ENCODE measurements around the gene VSTM4. TPM values are rescaled to one million over a fixed set of nuclear protein-coding genes. Genes with fewer than 3 reads are reported as not detected.

Gene VSTM4
- total RNA-seq, 4 donors from 2014 or later: 10.0 to 21.4 (median 12.6) TPM

GRCh38 chr10:49149881-49150280, 34.6 kb upstream of the VSTM4 start:
- H3K27ac ChIP-seq (replicated peaks in 1 of 4): no peak overlapping the region
- no peaks in the 10 kb centered on the region for H3K36me3 ChIP-seq
- intact Hi-C loops (cut with DNase I): no loop called here
- peaks cover 0 to 16% (median 0%) of the 10 kb centered on the region in 4 donors for H3K27me3 ChIP-seq
- H3K4me1 ChIP-seq: no peaks in the 10 kb centered on the region
- no peak for DNase-seq (ENCODE audit: extremely low spot score)
- no peak overlapping the region for H3K4me3 ChIP-seq
- TF ChIP-seq POLR2A (IDR thresholded peaks at IDR 0.05; ENCODE audit: low read depth) (no peak), POLR2AphosphoS5 (IDR thresholded peaks at IDR 0.05) (no peak), EP300 (IDR thresholded peaks at IDR 0.05) (no peak)
- TF ChIP-seq, protein P1, sequence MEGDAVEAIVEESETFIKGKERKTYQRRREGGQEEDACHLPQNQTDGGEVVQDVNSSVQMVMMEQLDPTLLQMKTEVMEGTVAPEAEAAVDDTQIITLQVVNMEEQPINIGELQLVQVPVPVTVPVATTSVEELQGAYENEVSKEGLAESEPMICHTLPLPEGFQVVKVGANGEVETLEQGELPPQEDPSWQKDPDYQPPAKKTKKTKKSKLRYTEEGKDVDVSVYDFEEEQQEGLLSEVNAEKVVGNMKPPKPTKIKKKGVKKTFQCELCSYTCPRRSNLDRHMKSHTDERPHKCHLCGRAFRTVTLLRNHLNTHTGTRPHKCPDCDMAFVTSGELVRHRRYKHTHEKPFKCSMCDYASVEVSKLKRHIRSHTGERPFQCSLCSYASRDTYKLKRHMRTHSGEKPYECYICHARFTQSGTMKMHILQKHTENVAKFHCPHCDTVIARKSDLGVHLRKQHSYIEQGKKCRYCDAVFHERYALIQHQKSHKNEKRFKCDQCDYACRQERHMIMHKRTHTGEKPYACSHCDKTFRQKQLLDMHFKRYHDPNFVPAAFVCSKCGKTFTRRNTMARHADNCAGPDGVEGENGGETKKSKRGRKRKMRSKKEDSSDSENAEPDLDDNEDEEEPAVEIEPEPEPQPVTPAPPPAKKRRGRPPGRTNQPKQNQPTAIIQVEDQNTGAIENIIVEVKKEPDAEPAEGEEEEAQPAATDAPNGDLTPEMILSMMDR (IDR thresholded peaks at IDR 0.05): no peak
- 90% methylated on average over 3 of the region's 3 CpGs for WGBS
- peaks cover 0 to 17% (median 7%) of the 10 kb centered on the region in 4 donors for H3K9me3 ChIP-seq

DNA sequence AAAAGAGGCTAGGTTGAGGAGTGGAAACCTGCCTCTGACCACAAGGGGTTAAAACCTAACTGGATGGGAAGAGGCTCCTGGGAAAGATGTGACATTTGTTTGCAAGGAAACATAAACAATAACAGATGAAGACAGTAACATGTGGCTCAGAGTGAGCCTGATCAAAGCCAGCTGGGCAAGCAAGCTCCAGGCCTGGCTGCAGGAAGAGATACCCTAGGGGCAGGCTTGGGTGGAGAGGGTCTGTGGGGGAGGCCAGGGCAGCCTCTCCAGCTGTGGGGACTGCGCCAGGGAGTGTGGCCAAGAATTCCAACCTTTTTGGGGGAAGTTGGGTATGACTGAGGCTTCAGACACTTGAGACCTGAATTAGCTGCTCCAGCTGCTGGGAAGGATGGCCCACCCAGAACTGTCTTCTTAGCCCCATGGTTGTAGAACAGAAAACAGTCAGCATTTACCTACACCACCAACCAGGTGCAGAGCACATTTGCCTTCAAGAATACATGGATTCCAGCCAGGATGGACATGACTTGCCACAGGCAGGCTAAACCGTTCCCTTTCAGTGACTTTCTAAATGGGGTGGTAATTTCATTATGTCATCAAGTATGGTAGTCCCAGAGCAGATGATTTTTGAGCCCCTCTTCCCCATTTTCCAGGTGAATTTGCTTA, 28.9 kb upstream of the VSTM4 start:
- TF ChIP-seq EP300 (IDR thresholded peaks at IDR 0.05) (no peak), POLR2AphosphoS5 (IDR thresholded peaks at IDR 0.05) (no peak), POLR2A (IDR thresholded peaks at IDR 0.05; ENCODE audit: low read depth) (no peak)
- TF ChIP-seq, protein P1 (IDR thresholded peaks at IDR 0.05): no peak
- 58% methylated on average over 2 of the region's 2 CpGs for WGBS
- H3K4me3 ChIP-seq: no peak overlapping the region
- intact Hi-C loops (cut with DNase I): no loop called here
- H3K9me3 ChIP-seq: peaks cover 0 to 17% (median 7%) of the 10 kb centered on the region in 4 donors
- H3K4me1 ChIP-seq: peaks cover 0 to 14% (median 8%) of the 10 kb centered on the region in 4 donors
- no peak for DNase-seq (ENCODE audit: extremely low spot score)
- no peaks in the 10 kb centered on the region for H3K27me3 ChIP-seq
- H3K27ac ChIP-seq (replicated peaks in 1 of 4): no peak overlapping the region
- no peaks in the 10 kb centered on the region for H3K36me3 ChIP-seq

DNA sequence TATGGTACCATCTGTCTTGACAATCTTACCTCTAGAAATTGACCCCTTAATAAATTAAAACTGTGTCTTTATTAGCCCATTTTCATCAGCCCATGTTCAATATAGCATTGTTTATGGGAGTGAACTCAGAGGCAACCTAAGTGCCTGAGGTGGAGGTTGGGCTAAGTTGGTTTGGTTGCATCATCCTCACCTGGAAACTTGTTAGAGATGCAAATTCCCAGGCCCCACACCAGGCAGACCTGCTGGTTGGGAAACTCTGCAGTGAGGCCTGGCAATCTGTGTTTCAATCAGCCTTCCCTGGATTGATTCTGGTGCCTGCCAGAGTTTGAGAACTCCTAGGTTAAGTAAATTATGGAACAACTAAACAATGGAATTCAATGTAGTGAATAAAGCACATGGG, 27.9 kb upstream of the VSTM4 start:
- TF ChIP-seq POLR2AphosphoS5 (IDR thresholded peaks at IDR 0.05) (no peak), POLR2A (IDR thresholded peaks at IDR 0.05; ENCODE audit: low read depth) (no peak), EP300 (IDR thresholded peaks at IDR 0.05) (no peak)
- H3K27ac ChIP-seq (replicated peaks in 1 of 4): no peak overlapping the region
- peaks cover 0 to 4% (median 0%) of the 10 kb centered on the region in 4 donors for H3K27me3 ChIP-seq
- no peak for DNase-seq (ENCODE audit: extremely low spot score)
- H3K4me3 ChIP-seq: no peak overlapping the region
- intact Hi-C loops (cut with DNase I): no loop called here
- H3K4me1 ChIP-seq: peaks cover 0 to 19% (median 13%) of the 10 kb centered on the region in 4 donors
- peaks cover 0 to 15% (median 6%) of the 10 kb centered on the region in 4 donors for H3K9me3 ChIP-seq
- H3K36me3 ChIP-seq: no peaks in the 10 kb centered on the region

- WGBS: 85% methylated on average over 5 of the region's 5 CpGs
- no peak overlapping the region for H3K4me3 ChIP-seq
- intact Hi-C loops (cut with DNase I): no loop called here
- H3K4me1 ChIP-seq: peaks cover 0 to 19% (median 13%) of the 10 kb centered on the region in 4 donors
- peaks cover 0 to 9% (median 0%) of the 10 kb centered on the region in 4 donors for H3K27me3 ChIP-seq
- no peaks in the 10 kb centered on the region for H3K36me3 ChIP-seq
- H3K27ac ChIP-seq (replicated peaks in 1 of 4): no peak overlapping the region
- TF ChIP-seq POLR2A (IDR thresholded peaks at IDR 0.05; ENCODE audit: low read depth) (no peak), POLR2AphosphoS5 (IDR thresholded peaks at IDR 0.05) (no peak), EP300 (IDR thresholded peaks at IDR 0.05) (no peak)
- TF ChIP-seq, protein P1 (IDR thresholded peaks at IDR 0.05): no peak
- DNase-seq (ENCODE audit: extremely low spot score): no peak
- H3K9me3 ChIP-seq: no peaks in the 10 kb centered on the region
These were observed 26.4 kb upstream of the VSTM4 start for GRCh38 chr10:49141541-49142332.
